Adrenal gland (tissue), 5 donors: ENCODE data around the gene ZKSCAN8.

Experiments used
- CTCF ChIP-seq, 6 experiments: fragments of 450-650 bp in 4 of 6; fragments of 200-600 bp in 2 of 6; sonication (generic) in 1 of 6; IDR thresholded peaks; 1 replicate in 5 of 6; 2 replicates in 1 of 6; pipeline versions ENCODE4 v1.5.1 to v1.8.0; 2016 to 2021; ENCODE audit warnings: antibody characterized with exemption in 6 of 6, mild to moderate bottlenecking in 2 of 6, moderate library complexity in 1 of 6
- POLR2A ChIP-seq, 2 donors: fragments of 450-650 bp; IDR thresholded peaks; one replicate each; pipeline ENCODE4 v1.6.1; 2017; ENCODE audit warnings: antibody characterized with exemption in 2 of 2, mild to moderate bottlenecking in 2 of 2, moderate library complexity in 1 of 2
- donor health status: DM: no; HTN: no; CAD: no.

GRCh38 chr6:28139860-28140543 lies 1.7 kb upstream of the ZKSCAN8 start:
- TF ChIP-seq CTCF (IDR thresholded peaks at IDR 0.05), result no peak
- no peak for TF ChIP-seq POLR2A (IDR thresholded peaks at IDR 0.05)
